NK-92 treated with Interleukin-12 subunit alpha and Interleukin-12 subunit beta, amount 100 ng/mL, for 24 hours (cell line): Measurements from ENCODE around the gene CYP2A6.
"Not testable (repeated sequence)": the region's sequence is repeated elsewhere in the genome, so short reads cannot be mapped to it uniquely, and the experiment has no call there.

Experiments used
- DNase-seq: peaks from one replicate; lab custom pipeline; 2025; lab: John Stamatoyannopoulos, UW

Gene CYP2A6

GRCh38 chr19:40819479-40820234 is 30.6 kb downstream of the CYP2A6 start:
- not testable (repeated sequence) for DNase-seq

- not testable (repeated sequence) for DNase-seq
Measured at GRCh38 chr19:40818480-40819399, 31.5 kb downstream of the CYP2A6 start.

GRCh38 chr19:40815223-40815622 is 35.0 kb downstream of the CYP2A6 start:
- DNase-seq = no peak

GRCh38 chr19:40813182-40813581 is 37.1 kb downstream of the CYP2A6 start:
- DNase-seq = no peak

GRCh38 chr19:40812571-40812970 is 37.7 kb downstream of the CYP2A6 start:
- DNase-seq = not testable (repeated sequence)

GRCh38 chr19:40811478-40812341 is 38.5 kb downstream of the CYP2A6 start:
- no peak for DNase-seq

GRCh38 chr19:40810649-40811408 is 39.4 kb downstream of the CYP2A6 start:
- not testable (repeated sequence) for DNase-seq

GRCh38 chr19:40810160-40810559 is 40.1 kb downstream of the CYP2A6 start:
- no peak for DNase-seq

GRCh38 chr19:40809358-40810086 is 40.7 kb downstream of the CYP2A6 start:
- no peak for DNase-seq

GRCh38 chr19:40808497-40808896 is 41.8 kb downstream of the CYP2A6 start:
- DNase-seq = no peak

- DNase-seq = no peak
Measured at GRCh38 chr19:40808021-40808325, 42.3 kb downstream of the CYP2A6 start.

- DNase-seq = no peak
Measured at GRCh38 chr19:40807147-40808020, 42.9 kb downstream of the CYP2A6 start.

GRCh38 chr19:40806423-40807146 is 43.7 kb downstream of the CYP2A6 start:
- no peak for DNase-seq

GRCh38 chr19:40805258-40805868 is 44.9 kb downstream of the CYP2A6 start:
- DNase-seq = no peak

GRCh38 chr19:40804783-40805242 is 45.4 kb downstream of the CYP2A6 start:
- DNase-seq = no peak

- DNase-seq = no peak
Measured at GRCh38 chr19:40803857-40804782, 46.1 kb downstream of the CYP2A6 start.

- DNase-seq = no peak
Measured at GRCh38 chr19:40803170-40803856, 46.9 kb downstream of the CYP2A6 start.
